Nephron progenitor cell (in vitro differentiated cells): ENCODE data around the gene ETV3L.

Experiments
- DNase-seq: peaks from one replicate; pipeline ENCODE4 v3.0.0; 2021
- H3K27ac Mint-ChIP-seq: 2 replicates; pipeline ENCODE4 v1.8.0; 2021; ENCODE audit warnings: mild to moderate bottlenecking, moderate library complexity, mixed read lengths
- H3K27me3 Mint-ChIP-seq: 2 replicates; pipeline ENCODE4 v1.8.0; 2021; ENCODE audit warnings: mild to moderate bottlenecking, low read depth, mixed read lengths; ENCODE audit not compliant: poor library complexity
- H3K36me3 Mint-ChIP-seq: 2 replicates; pipeline ENCODE4 v1.8.0; 2021; ENCODE audit warnings: low read depth, mixed read lengths
- H3K4me1 Mint-ChIP-seq: 2 replicates; pipeline ENCODE4 v1.8.0; 2021; ENCODE audit warnings: mixed read lengths
- H3K4me3 Mint-ChIP-seq: 2 replicates; pipeline ENCODE4 v1.8.0; 2021; ENCODE audit warnings: mild to moderate bottlenecking, moderate library complexity, mixed read lengths
- H3K9me3 Mint-ChIP-seq: 2 replicates; pipeline ENCODE4 v1.8.0; 2021; ENCODE audit warnings: mild to moderate bottlenecking, moderate library complexity, mixed read lengths
- CTCF ChIP-seq: fragments of 200-600 bp; sonication (generic); IDR thresholded peaks from 2 replicates; pipeline ENCODE4 v1.5.0; 2021; ENCODE audit warnings: antibody characterized with exemption

ETV3L gene

GRCh38 chr1:157095551-157095950 lies 4.1 kb downstream of the ETV3L start:
- peaks cover 11% of the 10 kb centered on the region for H3K27me3 Mint-ChIP-seq
- TF ChIP-seq CTCF = no peak
- H3K9me3 Mint-ChIP-seq = no peaks in the 10 kb centered on the region
- no peak overlapping the region for H3K27ac Mint-ChIP-seq
- DNase-seq = no peak
- peaks cover 2% of the 10 kb centered on the region for H3K4me1 Mint-ChIP-seq
- H3K36me3 Mint-ChIP-seq = no peaks in the 10 kb centered on the region
- H3K4me3 Mint-ChIP-seq = no peak overlapping the region

- TF ChIP-seq CTCF = no peak
- Mint-ChIP-seq H3K4me1 (peaks cover 7% of the 10 kb centered on the region), H3K36me3 (no peaks in the 10 kb centered on the region), H3K27me3 (peaks cover 11% of the 10 kb centered on the region), H3K9me3 (no peaks in the 10 kb centered on the region), H3K27ac (no peak overlapping the region), H3K4me3 (no peak overlapping the region)
- no peak for DNase-seq
Measured at GRCh38 chr1:157095091-157095490, 4.5 kb downstream of the ETV3L start.

GRCh38 chr1:157092831-157093230 lies 6.8 kb downstream of the ETV3L start:
- H3K4me1 Mint-ChIP-seq = peaks cover 7% of the 10 kb centered on the region
- no peaks in the 10 kb centered on the region for H3K9me3 Mint-ChIP-seq
- no peak for DNase-seq
- no peak for TF ChIP-seq CTCF
- no peak overlapping the region for H3K4me3 Mint-ChIP-seq
- H3K36me3 Mint-ChIP-seq = no peaks in the 10 kb centered on the region
- peaks cover 14% of the 10 kb centered on the region for H3K27me3 Mint-ChIP-seq
- H3K27ac Mint-ChIP-seq = no peak overlapping the region

- Mint-ChIP-seq H3K36me3 (no peaks in the 10 kb centered on the region), H3K4me3 (no peak overlapping the region), H3K27ac (no peak overlapping the region), H3K9me3 (no peaks in the 10 kb centered on the region), H3K27me3 (peaks cover 17% of the 10 kb centered on the region), H3K4me1 (peaks cover 7% of the 10 kb centered on the region)
- DNase-seq = no peak
- no peak for TF ChIP-seq CTCF
Measured at GRCh38 chr1:157091668-157092273, 7.8 kb downstream of the ETV3L start.

- Mint-ChIP-seq H3K27me3 (peaks cover 13% of the 10 kb centered on the region), H3K27ac (no peak overlapping the region), H3K4me1 (peaks cover 7% of the 10 kb centered on the region), H3K4me3 (no peak overlapping the region), H3K9me3 (no peaks in the 10 kb centered on the region), H3K36me3 (no peaks in the 10 kb centered on the region)
- TF ChIP-seq CTCF = no peak
- DNase-seq = no peak
Measured at GRCh38 chr1:157091186-157091585, 8.4 kb downstream of the ETV3L start.

GRCh38 chr1:157090771-157091170 lies 8.8 kb downstream of the ETV3L start:
- peaks cover 12% of the 10 kb centered on the region for H3K27me3 Mint-ChIP-seq
- H3K9me3 Mint-ChIP-seq = no peaks in the 10 kb centered on the region
- H3K4me3 Mint-ChIP-seq = no peak overlapping the region
- H3K27ac Mint-ChIP-seq = no peak overlapping the region
- H3K36me3 Mint-ChIP-seq = no peaks in the 10 kb centered on the region
- peaks cover 7% of the 10 kb centered on the region for H3K4me1 Mint-ChIP-seq
- DNase-seq = no peak
- TF ChIP-seq CTCF = no peak
